ENCODE measurements around the gene SOWAHA. TPM values are rescaled to one million over a fixed set of nuclear protein-coding genes. Genes with fewer than 3 reads are reported as not detected.
A peak's percentile ranks its signal among the peaks of the same experiment; 100 is the strongest.

The SOWAHA gene
- total RNA-seq, 1 donor from 2014 or later, result 0.18 TPM

DNA sequence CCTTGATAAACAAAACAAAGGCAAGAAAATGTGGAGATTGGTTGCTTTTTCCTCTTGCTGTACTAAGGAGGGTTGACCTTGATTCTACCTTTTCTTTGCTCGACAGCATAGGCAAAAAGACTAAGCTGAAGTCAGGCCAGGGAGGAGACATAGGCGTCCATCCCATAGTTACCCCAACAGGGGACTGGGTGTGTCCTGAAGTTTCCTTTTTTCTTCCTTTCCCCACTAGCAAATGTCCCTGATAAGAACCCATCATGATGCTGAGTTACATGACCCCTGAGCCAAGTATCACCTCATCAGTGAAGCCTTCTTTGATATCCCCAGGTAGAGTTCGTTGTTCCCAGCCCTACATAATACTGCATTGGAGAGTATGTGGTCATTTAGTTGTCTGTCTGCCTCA, 27.2 kb downstream of the SOWAHA start:
- TF ChIP-seq, protein P1, sequence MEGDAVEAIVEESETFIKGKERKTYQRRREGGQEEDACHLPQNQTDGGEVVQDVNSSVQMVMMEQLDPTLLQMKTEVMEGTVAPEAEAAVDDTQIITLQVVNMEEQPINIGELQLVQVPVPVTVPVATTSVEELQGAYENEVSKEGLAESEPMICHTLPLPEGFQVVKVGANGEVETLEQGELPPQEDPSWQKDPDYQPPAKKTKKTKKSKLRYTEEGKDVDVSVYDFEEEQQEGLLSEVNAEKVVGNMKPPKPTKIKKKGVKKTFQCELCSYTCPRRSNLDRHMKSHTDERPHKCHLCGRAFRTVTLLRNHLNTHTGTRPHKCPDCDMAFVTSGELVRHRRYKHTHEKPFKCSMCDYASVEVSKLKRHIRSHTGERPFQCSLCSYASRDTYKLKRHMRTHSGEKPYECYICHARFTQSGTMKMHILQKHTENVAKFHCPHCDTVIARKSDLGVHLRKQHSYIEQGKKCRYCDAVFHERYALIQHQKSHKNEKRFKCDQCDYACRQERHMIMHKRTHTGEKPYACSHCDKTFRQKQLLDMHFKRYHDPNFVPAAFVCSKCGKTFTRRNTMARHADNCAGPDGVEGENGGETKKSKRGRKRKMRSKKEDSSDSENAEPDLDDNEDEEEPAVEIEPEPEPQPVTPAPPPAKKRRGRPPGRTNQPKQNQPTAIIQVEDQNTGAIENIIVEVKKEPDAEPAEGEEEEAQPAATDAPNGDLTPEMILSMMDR (IDR thresholded peaks at IDR 0.05), result no peak
- no peak for ATAC-seq
- H3K9me3 ChIP-seq, result no peaks in the 10 kb centered on the region
- no peaks in the 10 kb centered on the region for H3K27me3 ChIP-seq (ENCODE audit: low read depth)
- no peak for DNase-seq
- no peak overlapping the region for H3K4me3 ChIP-seq
- H3K4me1 ChIP-seq, result peaks cover 23% of the 10 kb centered on the region
- intact Hi-C loops (cut with DNase I), result no loop called here
- peak overlapping the region; percentile 75 for H3K27ac ChIP-seq
- no peaks in the 10 kb centered on the region for H3K36me3 ChIP-seq

DNA sequence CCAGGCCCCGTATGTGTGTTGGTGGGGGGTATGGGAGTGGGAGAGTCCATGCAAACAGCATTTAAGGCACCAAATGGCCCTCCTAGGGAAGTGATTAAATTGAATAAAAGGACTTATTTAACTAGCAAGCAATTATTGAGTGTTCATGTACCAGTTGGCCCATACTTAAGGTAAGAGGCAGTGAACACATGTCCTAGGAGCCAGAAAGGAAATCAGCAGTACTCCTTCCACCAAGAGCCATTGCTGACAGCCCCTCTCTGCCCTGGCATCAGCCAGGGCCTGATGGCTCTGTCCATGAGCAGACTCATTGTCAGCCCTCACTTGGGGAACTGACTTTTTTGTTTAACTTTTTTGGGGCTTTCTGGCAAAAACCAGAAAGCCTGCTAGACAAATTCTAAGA, 27.8 kb downstream of the SOWAHA start:
- DNase-seq (no peak), ATAC-seq (peak; percentile 41 to 65)
- no peaks in the 10 kb centered on the region for H3K36me3 ChIP-seq
- no peak overlapping the region for H3K4me3 ChIP-seq
- no peaks in the 10 kb centered on the region for H3K9me3 ChIP-seq
- intact Hi-C loops (cut with DNase I), result no loop called here
- H3K27ac ChIP-seq, result peak overlapping the region; percentile 75
- TF ChIP-seq, protein P1 (IDR thresholded peaks at IDR 0.05), result no peak
- no peaks in the 10 kb centered on the region for H3K27me3 ChIP-seq (ENCODE audit: low read depth)
- peaks cover 23% of the 10 kb centered on the region for H3K4me1 ChIP-seq

DNA sequence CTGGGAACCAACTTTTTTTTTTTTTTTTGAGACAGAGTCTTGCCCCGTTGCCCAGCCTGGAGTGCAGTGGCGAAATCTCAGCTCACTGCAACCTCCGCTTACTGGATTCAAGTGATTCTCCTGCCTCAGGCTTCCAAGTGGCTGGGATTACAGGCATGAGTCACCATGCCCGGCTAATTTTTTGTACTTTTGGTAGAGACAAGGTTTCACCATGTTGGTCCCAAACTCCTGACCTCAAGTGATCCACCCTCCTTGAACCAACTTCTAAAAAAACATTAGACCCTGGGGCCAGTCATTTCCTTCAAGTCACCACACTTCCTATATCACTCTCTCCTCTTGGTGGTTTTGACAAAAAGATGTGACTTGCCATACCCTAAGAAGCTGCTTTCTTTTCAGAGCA, 28.2 kb downstream of the SOWAHA start:
- intact Hi-C loops (cut with DNase I), result no loop called here
- peaks cover 23% of the 10 kb centered on the region for H3K4me1 ChIP-seq
- H3K27ac ChIP-seq, result peak overlapping the region; percentile 75
- no peaks in the 10 kb centered on the region for H3K36me3 ChIP-seq
- DNase-seq, result peak; percentile 71
- H3K9me3 ChIP-seq, result no peaks in the 10 kb centered on the region
- TF ChIP-seq, protein P1 (IDR thresholded peaks at IDR 0.05), result no peak
- no peak overlapping the region for H3K4me3 ChIP-seq
- ATAC-seq, result peak; percentile 67 to 78
- no peaks in the 10 kb centered on the region for H3K27me3 ChIP-seq (ENCODE audit: low read depth)

DNA sequence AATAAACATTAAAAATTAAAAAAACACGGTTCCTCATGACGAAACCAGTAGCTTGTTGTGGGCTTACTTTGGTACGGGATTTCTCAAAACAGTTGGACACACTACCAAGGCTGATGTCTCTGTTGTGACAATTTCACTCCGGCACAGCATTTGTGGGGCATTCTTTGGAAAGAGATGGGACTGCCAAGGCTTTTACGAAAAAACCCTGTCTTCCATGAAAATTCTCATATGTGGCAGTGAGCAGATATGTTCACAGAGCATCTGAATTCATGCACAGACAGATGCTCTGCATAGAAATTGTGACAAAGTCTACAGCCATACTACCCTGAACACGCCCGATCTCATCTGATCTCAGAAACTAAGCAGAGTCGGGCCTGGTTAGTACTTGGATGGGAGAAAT, 35.2 kb downstream of the SOWAHA start:
- peaks cover 1% of the 10 kb centered on the region for H3K4me1 ChIP-seq
- no peaks in the 10 kb centered on the region for H3K9me3 ChIP-seq
- no peak overlapping the region for H3K4me3 ChIP-seq
- H3K36me3 ChIP-seq, result no peaks in the 10 kb centered on the region
- intact Hi-C loops (cut with DNase I), result no loop called here
- DNase-seq (no peak), ATAC-seq (no peak)
- TF ChIP-seq, protein P1 (IDR thresholded peaks at IDR 0.05), result no peak
- no peaks in the 10 kb centered on the region for H3K27me3 ChIP-seq (ENCODE audit: low read depth)
- H3K27ac ChIP-seq, result no peak overlapping the region

DNA sequence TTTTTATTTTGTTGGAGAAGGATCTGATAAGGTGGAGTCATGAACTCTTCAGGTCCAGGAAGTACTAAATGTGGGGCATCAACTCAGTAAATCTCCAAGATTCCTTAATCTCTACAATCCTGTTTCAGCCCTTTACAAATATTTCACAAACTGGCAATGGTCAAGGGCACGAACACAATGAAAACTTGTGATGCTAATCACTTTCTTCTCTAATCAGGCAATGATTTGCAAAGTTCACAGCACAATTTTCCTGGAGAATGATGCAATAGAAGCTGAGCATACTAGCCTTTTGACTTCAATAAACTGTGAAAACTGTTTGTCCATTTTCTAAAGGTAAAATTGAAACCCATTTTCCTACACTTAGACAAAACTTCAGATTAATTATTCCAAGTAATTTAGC, 36.2 kb downstream of the SOWAHA start:
- no peak for ATAC-seq
- TF ChIP-seq, protein P1 (IDR thresholded peaks at IDR 0.05), result no peak
- no peak overlapping the region for H3K27ac ChIP-seq
- H3K4me3 ChIP-seq, result no peak overlapping the region
- H3K36me3 ChIP-seq, result no peaks in the 10 kb centered on the region
- H3K4me1 ChIP-seq, result peaks cover 9% of the 10 kb centered on the region
- H3K9me3 ChIP-seq, result no peaks in the 10 kb centered on the region
- DNase-seq, result no peak
- H3K27me3 ChIP-seq (ENCODE audit: low read depth), result no peaks in the 10 kb centered on the region
- intact Hi-C loops (cut with DNase I), result no loop called here

DNA sequence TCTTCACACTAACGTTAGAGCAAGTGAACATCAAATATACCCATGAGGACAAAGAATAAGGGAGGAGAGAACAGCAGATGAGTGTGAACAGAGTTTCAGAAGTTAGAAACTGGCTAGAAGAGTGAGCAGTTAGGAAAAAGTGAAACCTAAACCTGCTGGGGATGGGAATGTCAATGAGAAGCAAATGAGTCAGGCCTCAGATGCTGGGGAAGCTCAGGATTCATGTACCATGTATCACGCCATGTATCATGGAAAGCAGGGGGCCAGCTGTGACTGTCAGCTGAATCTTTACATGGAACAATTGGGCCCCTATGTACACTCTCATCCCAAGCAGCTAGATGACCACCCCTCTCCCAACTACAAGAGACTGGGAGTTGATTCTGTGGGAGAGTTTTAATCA, 37.0 kb downstream of the SOWAHA start:
- Histone ChIP-seq H3K27me3 (ENCODE audit: low read depth) (no peaks in the 10 kb centered on the region), H3K36me3 (no peaks in the 10 kb centered on the region), H3K4me1 (peaks cover 9% of the 10 kb centered on the region), H3K9me3 (no peaks in the 10 kb centered on the region), H3K27ac (no peak overlapping the region), H3K4me3 (no peak overlapping the region)
- TF ChIP-seq, protein P1 (IDR thresholded peaks at IDR 0.05), result no peak
- ATAC-seq, result no peak
- DNase-seq, result no peak
- intact Hi-C loops (cut with DNase I), result no loop called here
